HCT116 (cell line): ENCODE results near the gene VAMP7. TPM values are rescaled to one million over a fixed set of nuclear protein-coding genes. Genes with fewer than 3 reads are reported as not detected.
A peak's percentile ranks its signal among the peaks of the same experiment; 100 is the strongest.

ENCODE experiments used
- ATAC-seq: fragments of 200-7000 bp; cut with Tn5 transposase; 2 replicates; pipeline ENCODE4 v1.9.1; 2020; ENCODE audit warnings: mild to moderate bottlenecking, moderate library complexity
- BruUV-seq: library from RNA; stranded (reverse); fragments of 400-500 nt; replicated peaks from 2 replicates; lab custom pipeline; 2021; lab: Mats Ljungman, UMichigan
- CTCF ChIA-PET: fragments of 300-600 bp; sonication (Branson Sonifier 250); formaldehyde crosslinking; loops from one replicate; lab custom pipeline; 2021; ENCODE audit warnings: antibody characterized with exemption; lab: Charles Lee
- POLR2A ChIA-PET: fragments of 300-600, 350-600 bp; sonication (Branson Sonifier 250); formaldehyde crosslinking; loops from one replicate; lab custom pipeline; 2021; ENCODE audit warnings: antibody characterized with exemption; lab: Charles Lee
- RAD21 ChIA-PET, 2 experiments: fragments of 300-600 bp; sonication (Branson Sonifier 250); formaldehyde crosslinking; loops; one replicate each; lab custom pipeline; 2023; ENCODE audit warnings: low total read pairs in 2 of 2; ENCODE audit not compliant: uncharacterized antibody in 2 of 2, unreplicated experiment in 2 of 2, low non-redundant PET in 1 of 2; lab: Charles Lee
- DNase-seq: peaks from one replicate; pipeline ENCODE4 v3.0.0-alpha.2; 2010; ENCODE audit warnings: low read depth, low spot score
- H2AFZ ChIP-seq: fragments of 200-600 bp; shearing (Covaris generic), sonication (generic); 2 replicates; pipeline ENCODE4 v1.6.1; 2017; ENCODE audit warnings: low read depth, mixed run types, mixed read lengths, antibody characterized with exemption, low read length; ENCODE audit not compliant: poor library complexity, severe bottlenecking
- H3K27ac ChIP-seq: 2 replicates; pipeline ENCODE4 v1.5.1; 2012; ENCODE audit warnings: low read depth, low read length
- H3K27me3 ChIP-seq: fragments of 200-600 bp; sonication (generic); 2 replicates; pipeline ENCODE4 v1.6.1; 2016; ENCODE audit warnings: mixed run types, low read length, mixed read lengths; ENCODE audit not compliant: insufficient read depth
- H3K36me3 ChIP-seq, 2 experiments: fragments of 200-500 bp in 1 of 2; fragments of 200-600 bp in 1 of 2; sonication (Bioruptor generic) in 1 of 2; sonication (generic) in 1 of 2; 2 replicates each; pipeline versions ENCODE4 v1.5.1 to v1.6.1; 2014 to 2016; ENCODE audit warnings: low read length in 2 of 2, inconsistent platforms in 1 of 2, mixed read lengths in 1 of 2, mixed run types in 1 of 2; ENCODE audit not compliant: insufficient read depth in 2 of 2, control insufficient read depth in 1 of 2
- H3K4me1 ChIP-seq, 2 experiments: fragments of 200-600 bp in 1 of 2; sonication (generic) in 1 of 2; 2 replicates each; pipeline versions ENCODE4 v1.5.1 to v1.6.1; 2012 to 2017; ENCODE audit warnings: low read length in 2 of 2, inconsistent platforms in 1 of 2, mild to moderate bottlenecking in 1 of 2, mixed read lengths in 1 of 2, mixed run types in 1 of 2, moderate library complexity in 1 of 2; ENCODE audit not compliant: insufficient read depth in 2 of 2, control insufficient read depth in 1 of 2
- H3K4me2 ChIP-seq: fragments of 200-600 bp; sonication (generic); 2 replicates; pipeline ENCODE4 v1.6.1; 2017; ENCODE audit warnings: mixed run types, low read length, mixed read lengths
- H3K4me3 ChIP-seq, 2 experiments: fragments of 200-600 bp in 1 of 2; sonication (generic) in 1 of 2; replicated peaks in 1 of 2; 2 replicates each; pipeline ENCODE4 v1.5.1; 2011 to 2016; ENCODE audit warnings: low read length in 2 of 2, control low read depth in 1 of 2, low read depth in 1 of 2, mild to moderate bottlenecking in 1 of 2, mixed read lengths in 1 of 2, mixed run types in 1 of 2
- H3K79me2 ChIP-seq: fragments of 200-600 bp; sonication (generic); 2 replicates; pipeline ENCODE4 v1.6.1; 2017; ENCODE audit warnings: mild to moderate bottlenecking, mixed run types, low read length, moderate library complexity, mixed read lengths; ENCODE audit not compliant: insufficient read depth
- H3K9ac ChIP-seq: fragments of 200-600 bp; sonication (generic); 2 replicates; pipeline ENCODE4 v1.6.1; 2016; ENCODE audit warnings: low read length, mixed read lengths
- H3K9me2 ChIP-seq: fragments of 200-600 bp; sonication (generic), shearing (Covaris generic); 2 replicates; pipeline ENCODE4 v1.6.1; 2017; ENCODE audit warnings: mixed run types, mild to moderate bottlenecking, moderate library complexity; ENCODE audit not compliant: insufficient read depth
- H3K9me3 ChIP-seq, 2 experiments: fragments of 200-500 bp in 1 of 2; fragments of 200-600 bp in 1 of 2; sonication (Bioruptor generic) in 1 of 2; sonication (generic) in 1 of 2; 2 replicates each; pipeline ENCODE4 v1.6.1; 2014 to 2017; ENCODE audit warnings: low read length in 2 of 2, mixed read lengths in 2 of 2, inconsistent platforms in 1 of 2, low read depth in 1 of 2, mild to moderate bottlenecking in 1 of 2, mixed run types in 1 of 2, moderate library complexity in 1 of 2; ENCODE audit not compliant: control insufficient read depth in 1 of 2, insufficient read depth in 1 of 2
- H4K20me1 ChIP-seq: fragments of 200-600 bp; sonication (generic), shearing (Covaris generic); 2 replicates; pipeline ENCODE4 v1.6.1; 2017; ENCODE audit warnings: mixed run types, mild to moderate bottlenecking, moderate library complexity; ENCODE audit not compliant: insufficient read depth
- ATF3 ChIP-seq: IDR thresholded peaks from 2 replicates; pipeline ENCODE4 v1.6.1; 2012
- CBX3 ChIP-seq: IDR thresholded peaks from 2 replicates; pipeline ENCODE4 v1.6.1; 2012; ENCODE audit warnings: low read depth
- CTCF ChIP-seq, 3 experiments: fragments of 200-600 bp in 1 of 3; sonication (generic) in 1 of 3; IDR thresholded peaks in 2 of 3; conservative IDR thresholded peaks in 1 of 3; 2 replicates each; pipeline ENCODE4 v1.5.1; 2012 to 2017; ENCODE audit warnings: low read depth in 2 of 3, low read length in 2 of 3, antibody characterized with exemption in 1 of 3, borderline replicate concordance in 1 of 3, control low read depth in 1 of 3, mild to moderate bottlenecking in 1 of 3, mixed read lengths in 1 of 3, mixed run types in 1 of 3, moderate library complexity in 1 of 3; ENCODE audit not compliant: insufficient read depth in 1 of 3
- EGR1 ChIP-seq: IDR thresholded peaks from 2 replicates; pipeline ENCODE4 v1.6.1; 2012; ENCODE audit warnings: low read depth
- EZH2phosphoT487 ChIP-seq: fragments of 200-600 bp; IDR thresholded peaks from 2 replicates; pipeline ENCODE4 v1.6.1; 2018; ENCODE audit warnings: antibody characterized with exemption, borderline replicate concordance
- FOSL1 ChIP-seq: IDR thresholded peaks from 2 replicates; pipeline ENCODE4 v1.6.1; 2012; ENCODE audit warnings: low read depth
- JUND ChIP-seq: IDR thresholded peaks from 2 replicates; pipeline ENCODE4 v1.6.1; 2012
- MAX ChIP-seq: IDR thresholded peaks from 2 replicates; pipeline ENCODE4 v1.6.1; 2012
- POLR2A ChIP-seq: IDR thresholded peaks from 2 replicates; pipeline ENCODE4 v1.7.0; 2011; ENCODE audit warnings: borderline replicate concordance; ENCODE audit not compliant: insufficient read depth, insufficient read length; ENCODE audit errors: extremely low read depth
- POLR2AphosphoS5 ChIP-seq: IDR thresholded peaks from 2 replicates; pipeline ENCODE4 v1.6.1; 2011; ENCODE audit warnings: mild to moderate bottlenecking, low read depth, low read length, moderate library complexity
- RAD21 ChIP-seq: IDR thresholded peaks from 2 replicates; pipeline ENCODE4 v1.6.1; 2012; ENCODE audit warnings: low read depth, mild to moderate bottlenecking
- SIN3A ChIP-seq: IDR thresholded peaks from 2 replicates; pipeline ENCODE4 v1.6.1; 2012; ENCODE audit warnings: low read depth
- YY1 ChIP-seq: IDR thresholded peaks from 2 replicates; pipeline ENCODE4 v1.6.1; 2011; ENCODE audit warnings: low read length, low read depth, moderate library complexity, mild to moderate bottlenecking; ENCODE audit not compliant: insufficient replicate concordance; ENCODE audit errors: extremely low read depth
- ZBTB33 ChIP-seq: IDR thresholded peaks from 2 replicates; pipeline ENCODE4 v1.6.1; 2011; ENCODE audit warnings: mild to moderate bottlenecking, low read length, moderate library complexity; ENCODE audit not compliant: insufficient replicate concordance; ENCODE audit errors: extremely low read depth
- ZFX ChIP-seq: fragments of 450-650 bp; IDR thresholded peaks from 2 replicates; pipeline ENCODE4 v1.6.1; 2017
- ZNF274 ChIP-seq: fragments of 200-500 bp; sonication (Bioruptor generic); IDR thresholded peaks from 2 replicates; pipeline ENCODE4 v1.6.1; 2014; ENCODE audit warnings: mild to moderate bottlenecking, low read depth, low read length, inconsistent platforms
- intact Hi-C: fragments of 100-400 bp; cut with micrococcal nuclease; formaldehyde crosslinking; loops from 2 replicates; pipeline ENCODE4 v1.10.0; 2022
- total RNA-seq: library from RNA; stranded (reverse); gene quantifications from one replicate; pipeline ENCODE4 v1.2.1, GENCODE V29; 2021; ENCODE audit not compliant: unreplicated experiment

VAMP7 gene
- total RNA-seq, 1 experiment from 2014 or later: 32.8 TPM

- no peak for TF ChIP-seq ZNF274
- peak; percentile 68 for TF ChIP-seq FOSL1
Observed at GRCh38 chrX:155888139-155888538, 7.0 kb downstream of the VAMP7 start (continued).

- CTCF ChIA-PET: no interaction called here
- TF ChIP-seq EGR1 (no peak), RAD21 (no peak), JUND (no peak), CTCF (IDR thresholded peaks at IDR 0.05 in 2 of 3, conservative IDR thresholded peaks at IDR 0.05 in 1 of 3; ENCODE audit: borderline replicate concordance in 1 of 3, insufficient read depth in 1 of 3, low read depth in 2 of 3, low read length in 2 of 3) (no peak), MAX (no peak), ZFX (no peak), POLR2A (no peak), POLR2AphosphoS5 (no peak), CBX3 (no peak), EZH2phosphoT487 (no peak), ATF3 (no peak), YY1 (no peak), ZBTB33 (no peak), SIN3A (no peak)
- no peaks in the 10 kb centered on the region for H3K9me3 ChIP-seq
- DNase-seq (no peak), ATAC-seq (no peak)
- RAD21 ChIA-PET: no interaction called here
- POLR2A ChIA-PET: no interaction called here
- intact Hi-C loops: no loop called here
- H3K9ac ChIP-seq: no peak overlapping the region
- H3K9me2 ChIP-seq: no peaks in the 10 kb centered on the region
- H3K4me1 ChIP-seq: peaks cover 7 to 12% of the 10 kb centered on the region in 2 experiments; a peak in 3 of 4 replicates
- no peak overlapping the region for H3K4me2 ChIP-seq
- peaks cover 0 to 8% of the 10 kb centered on the region in 2 experiments; a peak in 3 of 4 replicates for H3K36me3 ChIP-seq
- H3K27me3 ChIP-seq: no peaks in the 10 kb centered on the region
- no peak overlapping the region for H3K4me3 ChIP-seq
- no TSS peak for BruUV-seq
- H3K79me2 ChIP-seq: peaks cover 15% of the 10 kb centered on the region; the same call in 1 of the 2 replicates
- no peak overlapping the region for H2AFZ ChIP-seq
- H3K27ac ChIP-seq: no peak overlapping the region
- H4K20me1 ChIP-seq: no peaks in the 10 kb centered on the region
Observed at GRCh38 chrX:155889328-155889727, 8.2 kb downstream of the VAMP7 start.
